Endothelial cell of umbilical vein (primary cell): Measurements from ENCODE around the gene LKAAEAR1. TPM values are rescaled to one million over a fixed set of nuclear protein-coding genes. Genes with fewer than 3 reads are reported as not detected.

Source experiments
- BruUV-seq: library from RNA; stranded (reverse); fragments of 400-500 nt; replicated peaks from 2 replicates; lab custom pipeline; 2021; lab: Mats Ljungman, UMichigan
- CTCF ChIA-PET: fragments of 300-600, 350-600 bp; sonication (Branson Sonifier 250); formaldehyde crosslinking; loops from one replicate; lab custom pipeline; 2021; ENCODE audit warnings: antibody characterized with exemption, inconsistent platforms; lab: Charles Lee
- POLR2A ChIA-PET: fragments of 300-600, 350-600 bp; sonication (Branson Sonifier 250); formaldehyde crosslinking; loops from one replicate; lab custom pipeline; 2021; ENCODE audit warnings: antibody characterized with exemption, inconsistent platforms; lab: Charles Lee
- DNase-seq: peaks from one replicate; pipeline ENCODE4 v3.0.0-alpha.2; 2011; ENCODE audit warnings: low read depth, low spot score
- FAIRE-seq: peaks from 2 replicates; lab custom pipeline; 2011; peaks lifted over from hg19 to GRCh38; lab: Jason Lieb, UNC
- H2AFZ ChIP-seq: 2 replicates; pipeline ENCODE4 v1.6.0; 2012; ENCODE audit warnings: low read depth, low read length, control low read depth, inconsistent platforms
- H3K27ac ChIP-seq: 2 replicates; pipeline ENCODE4 v1.5.1; 2011; ENCODE audit warnings: low read depth, mild to moderate bottlenecking, control low read depth, low read length, moderate library complexity; ENCODE audit not compliant: insufficient read depth
- H3K27me3 ChIP-seq, 2 experiments: 2 replicates each; pipeline versions ENCODE4 v1.6.0 to v1.6.1; 2011; ENCODE audit warnings: low read length in 2 of 2, mixed read lengths in 1 of 2; ENCODE audit not compliant: control insufficient read depth in 2 of 2, insufficient read depth in 2 of 2
- H3K36me3 ChIP-seq, 2 experiments: 2 replicates in 1 of 2; 3 replicates in 1 of 2; pipeline ENCODE4 v1.5.1; 2011; ENCODE audit warnings: low read length in 2 of 2, mild to moderate bottlenecking in 1 of 2, moderate library complexity in 1 of 2; ENCODE audit not compliant: control insufficient read depth in 2 of 2, insufficient read depth in 2 of 2; ENCODE audit errors: extremely low read depth in 1 of 2
- H3K4me1 ChIP-seq: 3 replicates; pipeline ENCODE4 v1.5.1; 2011; ENCODE audit warnings: mild to moderate bottlenecking, low read length; ENCODE audit not compliant: control insufficient read depth, insufficient read depth; ENCODE audit errors: extremely low read depth
- H3K4me2 ChIP-seq: 2 replicates; pipeline ENCODE4 v1.6.1; 2011; ENCODE audit warnings: low read length, control low read depth, mixed read lengths; ENCODE audit not compliant: insufficient read depth
- H3K4me3 ChIP-seq, 3 experiments: fragments of 200-600 bp in 1 of 3; sonication (generic), shearing (Covaris generic) in 1 of 3; replicated peaks in 1 of 3; 2 replicates each; pipeline ENCODE4 v1.5.1; 2011 to 2016; ENCODE audit warnings: control low read depth in 3 of 3, low read length in 3 of 3, mild to moderate bottlenecking in 2 of 3, inconsistent platforms in 1 of 3, low read depth in 1 of 3, moderate library complexity in 1 of 3; ENCODE audit not compliant: insufficient read depth in 1 of 3
- H3K79me2 ChIP-seq: 2 replicates; pipeline ENCODE4 v1.6.0; 2012; ENCODE audit warnings: low read length, inconsistent platforms; ENCODE audit not compliant: control insufficient read depth, insufficient read depth
- H3K9ac ChIP-seq: replicated peaks from 2 replicates; pipeline ENCODE3; 2011; ENCODE audit warnings: low read length, control low read depth; ENCODE audit not compliant: insufficient read depth; ENCODE audit errors: extremely low read depth
- H3K9me1 ChIP-seq: replicated peaks from 3 replicates; pipeline ENCODE4 v1.6.0; 2011; ENCODE audit warnings: mild to moderate bottlenecking, low read length; ENCODE audit not compliant: control insufficient read depth, insufficient read depth; ENCODE audit errors: extremely low read depth
- H3K9me3 ChIP-seq: replicated peaks from 2 replicates; pipeline ENCODE4 v1.5.1; 2012; ENCODE audit warnings: low read length, inconsistent platforms; ENCODE audit not compliant: control insufficient read depth, insufficient read depth
- H4K20me1 ChIP-seq: replicated peaks from 2 replicates; pipeline ENCODE3; 2011; ENCODE audit warnings: mild to moderate bottlenecking, low read length; ENCODE audit not compliant: control insufficient read depth, insufficient read depth; ENCODE audit errors: extremely low read depth
- CTCF ChIP-seq, 2 donors: IDR thresholded peaks; 1 replicate in 1 of 2; 2 replicates in 1 of 2; pipeline ENCODE4 v1.5.1; 2011; ENCODE audit warnings: low read length in 2 of 2, mild to moderate bottlenecking in 2 of 2, moderate library complexity in 2 of 2, control low read depth in 1 of 2, inconsistent platforms in 1 of 2, low read depth in 1 of 2; ENCODE audit not compliant: insufficient read depth in 1 of 2; ENCODE audit errors: extremely low read depth in 1 of 2
- EZH2 ChIP-seq: IDR thresholded peaks from 2 replicates; pipeline ENCODE4 v1.6.1; 2012; ENCODE audit warnings: borderline replicate concordance, low read depth, mild to moderate bottlenecking, moderate library complexity, low read length, inconsistent platforms; ENCODE audit not compliant: severe bottlenecking
- FOS ChIP-seq: IDR thresholded peaks from 2 replicates; pipeline ENCODE4 v1.6.1; 2011; ENCODE audit warnings: mild to moderate bottlenecking, low read length, moderate library complexity, borderline replicate concordance; ENCODE audit not compliant: insufficient read depth
- GATA2 ChIP-seq: IDR thresholded peaks from 2 replicates; pipeline ENCODE4 v1.7.0; 2011; ENCODE audit warnings: low read depth, mild to moderate bottlenecking, moderate library complexity, mixed read lengths, low read length; ENCODE audit not compliant: insufficient read length, insufficient read depth
- JUN ChIP-seq: IDR thresholded peaks from 2 replicates; pipeline ENCODE4 v1.6.1; 2011; ENCODE audit warnings: borderline replicate concordance, low read depth; ENCODE audit not compliant: insufficient read length, insufficient read depth
- MAX ChIP-seq: IDR thresholded peaks from 2 replicates; pipeline ENCODE4 v1.6.1; 2011; ENCODE audit not compliant: insufficient read depth, insufficient read length
- MYC ChIP-seq: IDR thresholded peaks from one replicate; pipeline ENCODE4 v1.6.1; 2011; ENCODE audit warnings: mild to moderate bottlenecking, low read depth, low read length
- POLR2A ChIP-seq: IDR thresholded peaks from 2 replicates; pipeline ENCODE4 v1.6.1; 2012; ENCODE audit warnings: low read depth, mild to moderate bottlenecking, control low read depth, low read length
- POLR2AphosphoS5 ChIP-seq: IDR thresholded peaks from 2 replicates; pipeline ENCODE4 v1.6.1; 2012; ENCODE audit warnings: low read depth, mild to moderate bottlenecking, control low read depth, low read length, moderate library complexity; ENCODE audit not compliant: insufficient read depth
- dilution Hi-C: fragments of 300-500 bp; cut with MboI; formaldehyde crosslinking; loops from one replicate; pipeline ENCODE4 v1.15.0; 2019; ENCODE audit warnings: low sequenced_read_pairs; ENCODE audit not compliant: extremely low pct_ligation_motif_present
- intact Hi-C: fragments of 100-400 bp; cut with micrococcal nuclease; formaldehyde crosslinking; loops from one replicate; pipeline ENCODE4 v1.10.0; 2022
- polyA plus RNA-seq, 4 experiments: library from polyadenylated mRNA; depleted of rRNA in 3 of 4; stranded (reverse) in 3 of 4; unstranded in 1 of 4; fragments of >200 nt; gene quantifications; 2 replicates each; pipeline versions ENCODE4 v1.2.1 to v1.2.3, GENCODE V29; 2011 to 2012; ENCODE audit warnings: missing spikeins in 1 of 4
- total RNA-seq: library from RNA; stranded (reverse); gene quantifications from 2 replicates; pipeline ENCODE4 v1.2.3, GENCODE V29; 2021

Gene LKAAEAR1
- total and polyA plus RNA-seq, 2 donors (not counting 3 experiments of a cell fraction or from before 2014, with no cell fraction given), result 0.29 TPM; not detected in 1

DNA sequence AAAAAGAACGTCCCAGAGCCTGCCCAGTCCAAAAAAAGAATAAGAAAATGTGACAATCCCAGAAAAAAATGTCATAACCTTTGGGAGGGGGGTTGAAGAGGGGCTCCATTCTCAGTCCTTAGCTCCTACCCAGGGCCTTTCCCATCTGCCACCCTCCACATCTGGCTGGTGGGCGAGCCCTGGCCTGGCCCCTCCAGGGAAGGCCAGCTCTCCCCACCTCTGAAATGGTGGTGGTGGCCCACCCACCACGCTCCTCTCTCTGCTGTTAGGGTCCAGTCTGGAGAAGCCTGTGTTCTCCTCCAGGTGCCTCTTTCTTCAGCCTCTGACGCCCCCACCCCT is 5.3 kb downstream of the LKAAEAR1 start:
- CTCF ChIA-PET, result interaction anchor here (0.6 to 3.0 kb wide), 5 partner anchors 18 to 99 kb away, joined by 3 to 14 read pairs (median 4); partner anchors contain the start of gene SAMD10
- no peaks in the 10 kb centered on the region for H4K20me1 ChIP-seq
- H3K4me3 ChIP-seq, result peak overlapping the region; percentile 71 to 94 (median 73)
- BruUV-seq, result TSS peak; percentile 25
- H3K9me1 ChIP-seq, result no peaks in the 10 kb centered on the region
- FAIRE-seq (no peak), DNase-seq (no peak)
- no peak overlapping the region for H3K27ac ChIP-seq
- intact Hi-C loops, result no loop called here
- H3K79me2 ChIP-seq, result peaks cover 6% of the 10 kb centered on the region
- H3K36me3 ChIP-seq, result peaks cover 0 to 10% of the 10 kb centered on the region in 2 experiments
- H3K4me2 ChIP-seq, result peak overlapping the region; percentile 82
- dilution Hi-C loops, result no loop called here
- H3K9me3 ChIP-seq, result no peaks in the 10 kb centered on the region
- peaks cover 0 to 2% of the 10 kb centered on the region in 2 experiments for H3K27me3 ChIP-seq
- H2AFZ ChIP-seq, result peak overlapping the region; percentile 61
- peak overlapping the region; percentile 56 for H3K9ac ChIP-seq
- POLR2A ChIA-PET, result no interaction called here
- peaks cover 20% of the 10 kb centered on the region for H3K4me1 ChIP-seq
- TF ChIP-seq JUN, result no peak
- TF ChIP-seq MYC, result no peak
- TF ChIP-seq MAX, result no peak
- TF ChIP-seq CTCF (IDR thresholded peaks at IDR 0.05; ENCODE audit: extremely low read depth in 1 of 2, insufficient read depth in 1 of 2, low read depth in 1 of 2, low read length in 2 of 2), result no peak
- TF ChIP-seq POLR2A, result no peak
- no peak for TF ChIP-seq GATA2
- no peak for TF ChIP-seq POLR2AphosphoS5
- TF ChIP-seq FOS, result no peak
- TF ChIP-seq EZH2, result no peak
